HEK293 (cell line): Measurements from ENCODE around the gene GPR62.
"Not testable (repeated sequence)": the region's sequence is repeated elsewhere in the genome, so short reads cannot be mapped to it uniquely, and the experiment has no call there.

Experiments used
- CTCF ChIA-PET: fragments of 350-600 bp; formaldehyde crosslinking; extraction: SDS; loops from one replicate; lab custom pipeline; 2021; ENCODE audit warnings: antibody characterized with exemption; lab: Yijun Ruan, JAX
- POLR2A ChIA-PET: fragments of 300-600 bp; formaldehyde crosslinking; extraction: SDS; loops from one replicate; lab custom pipeline; 2020; ENCODE audit warnings: antibody characterized with exemption, inconsistent platforms; lab: Yijun Ruan, JAX
- H3K27ac ChIP-seq: fragments of 200-500 bp; sonication (Bioruptor generic); 2 replicates; pipeline ENCODE4 v1.5.1; 2014; ENCODE audit warnings: low read depth, low read length, control low read depth, inconsistent platforms; ENCODE audit errors: extremely low read depth
- H3K36me3 ChIP-seq, 2 experiments: fragments of 200-500 bp in 1 of 2; sonication (Bioruptor generic) in 1 of 2; 1 replicate in 1 of 2; 2 replicates in 1 of 2; pipeline ENCODE4 v1.5.1; 2014 to 2017; ENCODE audit warnings: inconsistent platforms in 2 of 2, low read length in 2 of 2; ENCODE audit not compliant: control insufficient read depth in 2 of 2, insufficient read depth in 1 of 2
- H3K4me1 ChIP-seq: fragments of 200-500 bp; sonication (Bioruptor generic); 2 replicates; pipeline ENCODE4 v1.5.1; 2014; ENCODE audit warnings: mild to moderate bottlenecking, low read length, inconsistent platforms; ENCODE audit not compliant: control insufficient read depth, insufficient read depth
- H3K4me3 ChIP-seq: 2 replicates; pipeline ENCODE4 v1.5.1; 2011; ENCODE audit warnings: low read depth, mild to moderate bottlenecking, control low read depth, low read length, moderate library complexity
- H3K9me3 ChIP-seq: fragments of 200-500 bp; sonication (Bioruptor generic); 2 replicates; pipeline ENCODE4 v1.5.1; 2014; ENCODE audit warnings: low read depth, low read length, inconsistent platforms; ENCODE audit not compliant: control insufficient read depth, insufficient read depth
- BCL11A ChIP-seq: fragments of 450-650 bp; formaldehyde crosslinking; IDR thresholded peaks from 2 replicates; pipeline ENCODE4 v1.5.1; 2016; ENCODE audit warnings: low read depth, missing biosample characterization, missing genetic modification characterization
- GFI1B ChIP-seq: fragments of 450-650 bp; formaldehyde crosslinking; IDR thresholded peaks from 2 replicates; pipeline ENCODE4 v1.5.1; 2016; ENCODE audit warnings: missing biosample characterization, missing genetic modification characterization
- REPIN1 ChIP-seq: fragments of 450-650 bp; formaldehyde crosslinking; IDR thresholded peaks from 2 replicates; pipeline ENCODE4 v1.5.1; 2017; ENCODE audit warnings: missing biosample characterization, missing genetic modification characterization, low read depth
- TCF7L2 ChIP-seq: IDR thresholded peaks from 2 replicates; pipeline ENCODE4 v1.6.1; 2011; ENCODE audit warnings: low read depth, mild to moderate bottlenecking, inconsistent platforms, low read length, moderate library complexity, borderline replicate concordance
- ZNF184 ChIP-seq: fragments of 450-650 bp; IDR thresholded peaks from 2 replicates; pipeline ENCODE4 v1.5.1; 2018; ENCODE audit warnings: missing biosample characterization, mild to moderate bottlenecking, missing genetic modification characterization
- ZNF292 ChIP-seq: fragments of 450-650 bp; formaldehyde crosslinking; IDR thresholded peaks from 2 replicates; pipeline ENCODE4 v1.5.1; 2016; ENCODE audit warnings: low read depth, missing biosample characterization, missing genetic modification characterization, borderline replicate concordance
- ZNF366 ChIP-seq: fragments of 450-650 bp; formaldehyde crosslinking; conservative IDR thresholded peaks from 2 replicates; pipeline ENCODE4 v1.5.1; 2016; ENCODE audit warnings: missing biosample characterization, missing genetic modification characterization
- ZNF514 ChIP-seq: fragments of 450-650 bp; formaldehyde crosslinking; IDR thresholded peaks from 2 replicates; pipeline ENCODE4 v1.5.1; 2016; ENCODE audit warnings: missing biosample characterization, missing genetic modification characterization
- ZNF560 ChIP-seq: fragments of 450-650 bp; formaldehyde crosslinking; IDR thresholded peaks from 2 replicates; pipeline ENCODE4 v1.5.1; 2017; ENCODE audit warnings: missing biosample characterization, missing genetic modification characterization, borderline replicate concordance
- ZNF571 ChIP-seq: fragments of 450-650 bp; formaldehyde crosslinking; IDR thresholded peaks from 2 replicates; pipeline ENCODE4 v1.5.0; 2017; ENCODE audit warnings: missing biosample characterization, missing genetic modification characterization
- ZNF629 ChIP-seq: fragments of 450-650 bp; formaldehyde crosslinking; IDR thresholded peaks from 2 replicates; pipeline ENCODE4 v1.5.1; 2017; ENCODE audit warnings: missing biosample characterization, missing genetic modification characterization
- ZNF670 ChIP-seq: fragments of 450-650 bp; formaldehyde crosslinking; IDR thresholded peaks from 2 replicates; pipeline ENCODE4 v1.5.1; 2016; ENCODE audit warnings: missing biosample characterization, missing genetic modification characterization, low read depth
- ZNF843 ChIP-seq: fragments of 450-650 bp; formaldehyde crosslinking; IDR thresholded peaks from 2 replicates; pipeline ENCODE4 v1.5.1; 2016; ENCODE audit warnings: missing biosample characterization, missing genetic modification characterization
- TF ChIP-seq, protein P1 (sequence below): fragments of 450-650 bp; formaldehyde crosslinking; conservative IDR thresholded peaks from 2 replicates; pipeline ENCODE4 v1.5.1; 2016; ENCODE audit warnings: low read depth, missing biosample characterization, missing genetic modification characterization
- TF ChIP-seq, protein P2 (sequence below): fragments of 450-650 bp; formaldehyde crosslinking; IDR thresholded peaks from 2 replicates; pipeline ENCODE4 v1.5.1; 2016; ENCODE audit warnings: missing biosample characterization, missing genetic modification characterization

Gene GPR62

DNA sequence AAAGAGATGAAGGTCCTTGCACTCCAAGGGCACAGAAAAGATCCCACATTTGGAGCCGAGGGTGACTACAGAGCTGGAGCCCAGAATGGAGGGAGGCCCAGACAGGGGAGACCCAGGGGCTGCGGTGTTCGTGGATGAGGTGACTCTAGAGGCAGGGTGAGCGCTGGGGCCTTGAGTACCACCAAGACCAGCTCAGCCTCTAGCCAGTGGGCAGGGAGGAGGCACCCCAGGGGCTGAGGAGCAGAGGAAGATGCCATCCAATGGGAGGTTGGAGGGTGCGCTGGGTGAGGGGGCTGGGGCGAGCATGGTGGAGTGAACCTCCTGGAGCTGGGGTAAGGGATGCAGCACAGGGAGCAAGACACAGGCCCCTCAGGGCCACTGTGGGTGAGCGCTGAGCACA, 26.7 kb upstream of the GPR62 start:
- H3K27ac ChIP-seq = no peak overlapping the region
- no peak overlapping the region for H3K4me3 ChIP-seq
- H3K9me3 ChIP-seq = no peaks in the 10 kb centered on the region
- H3K4me1 ChIP-seq = no peaks in the 10 kb centered on the region
- POLR2A ChIA-PET = interaction anchor here (0.7 kb wide), 1 partner anchor 226 kb away, joined by 5 read pairs; no protein-coding TSS in a partner anchor
- peaks cover 0 to 7% of the 10 kb centered on the region in 2 experiments; a peak in 1 of 3 replicates for H3K36me3 ChIP-seq
- CTCF ChIA-PET = no interaction called here
- TF ChIP-seq REPIN1 (tag by site-specific recombination) (no peak), ZNF571 (tag by site-specific recombination) (no peak), ZNF629 (tag by site-specific recombination) (no peak), BCL11A (tag by site-specific recombination) (no peak)
- TF ChIP-seq, all 188 proteins: peak for 0

DNA sequence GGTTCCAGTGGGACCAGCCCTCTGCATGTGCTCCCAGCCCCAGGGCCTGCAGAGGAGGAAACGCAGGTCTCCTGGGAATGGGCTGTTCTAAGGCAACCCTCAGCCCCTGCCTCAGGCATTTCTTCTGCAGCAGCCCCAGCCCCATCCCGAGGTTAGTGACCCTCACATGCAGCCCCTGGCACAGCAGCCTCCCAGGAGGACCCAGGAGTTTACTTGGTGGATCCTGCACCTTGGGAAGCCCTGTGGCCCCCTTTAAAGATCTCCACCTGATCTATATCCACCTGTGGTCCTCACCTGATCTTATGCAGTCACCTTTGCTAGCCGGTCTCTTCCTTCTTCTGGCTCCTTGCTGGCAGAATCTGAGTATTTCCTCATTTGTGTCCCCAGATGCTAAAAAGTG, 26.2 kb upstream of the GPR62 start:
- H3K4me1 ChIP-seq, H3K27ac ChIP-seq, CTCF ChIA-PET, H3K9me3 ChIP-seq, H3K4me3 ChIP-seq, POLR2A ChIA-PET: not testable (repeated sequence)
- peaks cover 0 to 13% of the 10 kb centered on the region in 2 experiments; a peak in 1 of 3 replicates for H3K36me3 ChIP-seq

DNA sequence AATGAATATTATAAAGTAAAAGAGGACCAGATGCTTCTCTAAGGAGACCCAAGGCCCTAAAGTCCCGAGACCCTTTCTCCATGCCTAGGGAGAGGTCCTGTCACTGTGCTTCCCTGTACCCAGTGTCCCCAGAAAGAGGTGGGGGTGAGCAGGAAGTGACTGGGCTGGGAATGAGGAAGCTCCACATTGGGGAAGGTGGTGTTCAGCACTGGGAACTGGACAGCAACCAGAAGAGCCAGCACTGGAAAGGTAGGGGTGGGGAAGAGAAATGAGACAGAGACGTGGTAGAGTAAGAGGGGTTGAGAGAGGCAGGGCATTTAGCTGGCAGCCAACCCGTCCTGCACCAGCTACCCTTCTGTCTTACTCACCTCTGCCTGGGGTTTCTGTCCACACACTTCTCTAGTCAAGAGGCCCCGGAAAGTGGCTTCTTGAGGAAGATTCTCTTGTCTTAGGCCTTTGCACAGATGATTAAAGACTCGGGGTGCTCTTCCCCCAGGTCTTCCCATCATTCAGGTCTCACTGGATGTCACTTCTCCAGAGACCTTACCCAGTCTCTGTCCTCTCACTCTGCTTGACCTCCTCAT, 25.7 kb upstream of the GPR62 start:
- no peaks in the 10 kb centered on the region for H3K9me3 ChIP-seq
- POLR2A ChIA-PET = no interaction called here
- CTCF ChIA-PET = no interaction called here

DNA sequence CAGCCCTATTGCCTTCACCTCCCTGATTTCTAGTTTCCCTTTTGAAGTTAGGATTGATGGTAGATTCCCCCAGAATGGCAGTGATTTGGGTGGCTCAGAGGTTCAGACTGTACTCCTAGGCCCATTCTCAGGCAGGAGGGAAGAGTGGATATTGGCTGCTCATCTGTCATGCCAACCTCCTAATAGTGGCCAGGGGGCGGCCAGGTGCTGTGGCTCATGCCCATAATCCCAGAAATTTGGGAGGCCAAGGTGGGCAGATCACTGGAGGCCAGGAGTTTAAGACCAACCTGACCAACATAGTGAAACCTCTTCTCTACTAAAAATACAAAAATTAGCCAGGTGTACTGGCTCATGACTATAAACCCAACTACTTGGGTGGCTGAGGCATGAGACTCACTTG, 24.7 kb upstream of the GPR62 start:
- Histone ChIP-seq H3K4me1 (no peaks in the 10 kb centered on the region), H3K27ac (no peak overlapping the region), H3K4me3 (no peak overlapping the region), H3K36me3 (peaks cover 0 to 25% of the 10 kb centered on the region in 2 experiments; a peak in 1 of 3 replicates), H3K9me3 (no peaks in the 10 kb centered on the region)
- ChIA-PET POLR2A (no interaction called here), CTCF (interaction anchor here (0.6 kb wide), 1 partner anchor 53 kb away, joined by 4 read pairs; the partner anchor contains the start of gene ACY1)
- TF ChIP-seq ZNF514 (tag by site-specific recombination) = no peak
- TF ChIP-seq ZNF843 = no peak
- TF ChIP-seq, protein P1, sequence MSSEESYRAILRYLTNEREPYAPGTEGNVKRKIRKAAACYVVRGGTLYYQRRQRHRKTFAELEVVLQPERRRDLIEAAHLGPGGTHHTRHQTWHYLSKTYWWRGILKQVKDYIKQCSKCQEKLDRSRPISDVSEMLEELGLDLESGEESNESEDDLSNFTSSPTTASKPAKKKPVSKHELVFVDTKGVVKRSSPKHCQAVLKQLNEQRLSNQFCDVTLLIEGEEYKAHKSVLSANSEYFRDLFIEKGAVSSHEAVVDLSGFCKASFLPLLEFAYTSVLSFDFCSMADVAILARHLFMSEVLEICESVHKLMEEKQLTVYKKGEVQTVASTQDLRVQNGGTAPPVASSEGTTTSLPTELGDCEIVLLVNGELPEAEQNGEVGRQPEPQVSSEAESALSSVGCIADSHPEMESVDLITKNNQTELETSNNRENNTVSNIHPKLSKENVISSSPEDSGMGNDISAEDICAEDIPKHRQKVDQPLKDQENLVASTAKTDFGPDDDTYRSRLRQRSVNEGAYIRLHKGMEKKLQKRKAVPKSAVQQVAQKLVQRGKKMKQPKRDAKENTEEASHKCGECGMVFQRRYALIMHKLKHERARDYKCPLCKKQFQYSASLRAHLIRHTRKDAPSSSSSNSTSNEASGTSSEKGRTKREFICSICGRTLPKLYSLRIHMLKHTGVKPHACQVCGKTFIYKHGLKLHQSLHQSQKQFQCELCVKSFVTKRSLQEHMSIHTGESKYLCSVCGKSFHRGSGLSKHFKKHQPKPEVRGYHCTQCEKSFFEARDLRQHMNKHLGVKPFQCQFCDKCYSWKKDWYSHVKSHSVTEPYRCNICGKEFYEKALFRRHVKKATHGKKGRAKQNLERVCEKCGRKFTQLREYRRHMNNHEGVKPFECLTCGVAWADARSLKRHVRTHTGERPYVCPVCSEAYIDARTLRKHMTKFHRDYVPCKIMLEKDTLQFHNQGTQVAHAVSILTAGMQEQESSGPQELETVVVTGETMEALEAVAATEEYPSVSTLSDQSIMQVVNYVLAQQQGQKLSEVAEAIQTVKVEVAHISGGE (tag by site-specific recombination) = no peak
- TF ChIP-seq ZNF292 (tag by site-specific recombination) = no peak
- no peak for TF ChIP-seq ZNF366 (tag by site-specific recombination)
- no peak for TF ChIP-seq ZNF184
- TF ChIP-seq ZNF670 (tag by site-specific recombination) = no peak
- no peak for TF ChIP-seq GFI1B (tag by site-specific recombination)
- TF ChIP-seq ZNF560 (tag by site-specific recombination) = no peak
- TF ChIP-seq TCF7L2 = no peak

More for the DNA sequence above, 25.7 kb upstream of the GPR62 start:
- H3K4me1 ChIP-seq = no peaks in the 10 kb centered on the region
- H3K4me3 ChIP-seq = no peak overlapping the region
- no peak for TF ChIP-seq ZNF292 (tag by site-specific recombination)
- TF ChIP-seq, protein P2, sequence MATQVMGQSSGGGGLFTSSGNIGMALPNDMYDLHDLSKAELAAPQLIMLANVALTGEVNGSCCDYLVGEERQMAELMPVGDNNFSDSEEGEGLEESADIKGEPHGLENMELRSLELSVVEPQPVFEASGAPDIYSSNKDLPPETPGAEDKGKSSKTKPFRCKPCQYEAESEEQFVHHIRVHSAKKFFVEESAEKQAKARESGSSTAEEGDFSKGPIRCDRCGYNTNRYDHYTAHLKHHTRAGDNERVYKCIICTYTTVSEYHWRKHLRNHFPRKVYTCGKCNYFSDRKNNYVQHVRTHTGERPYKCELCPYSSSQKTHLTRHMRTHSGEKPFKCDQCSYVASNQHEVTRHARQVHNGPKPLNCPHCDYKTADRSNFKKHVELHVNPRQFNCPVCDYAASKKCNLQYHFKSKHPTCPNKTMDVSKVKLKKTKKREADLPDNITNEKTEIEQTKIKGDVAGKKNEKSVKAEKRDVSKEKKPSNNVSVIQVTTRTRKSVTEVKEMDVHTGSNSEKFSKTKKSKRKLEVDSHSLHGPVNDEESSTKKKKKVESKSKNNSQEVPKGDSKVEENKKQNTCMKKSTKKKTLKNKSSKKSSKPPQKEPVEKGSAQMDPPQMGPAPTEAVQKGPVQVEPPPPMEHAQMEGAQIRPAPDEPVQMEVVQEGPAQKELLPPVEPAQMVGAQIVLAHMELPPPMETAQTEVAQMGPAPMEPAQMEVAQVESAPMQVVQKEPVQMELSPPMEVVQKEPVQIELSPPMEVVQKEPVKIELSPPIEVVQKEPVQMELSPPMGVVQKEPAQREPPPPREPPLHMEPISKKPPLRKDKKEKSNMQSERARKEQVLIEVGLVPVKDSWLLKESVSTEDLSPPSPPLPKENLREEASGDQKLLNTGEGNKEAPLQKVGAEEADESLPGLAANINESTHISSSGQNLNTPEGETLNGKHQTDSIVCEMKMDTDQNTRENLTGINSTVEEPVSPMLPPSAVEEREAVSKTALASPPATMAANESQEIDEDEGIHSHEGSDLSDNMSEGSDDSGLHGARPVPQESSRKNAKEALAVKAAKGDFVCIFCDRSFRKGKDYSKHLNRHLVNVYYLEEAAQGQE (tag by site-specific recombination) = peak; percentile 98
- TF ChIP-seq, all 188 proteins: peak for 1
- Histone ChIP-seq H3K27ac (no peak overlapping the region), H3K36me3 (peaks cover 0 to 18% of the 10 kb centered on the region in 2 experiments; a peak in 1 of 3 replicates)
